ENCODE measurements around the gene CIITA.

The CIITA gene

GRCh38 chr16:10983159-10983558 is 106.2 kb downstream of the CIITA start:
- Histone ChIP-seq H3K4me2 (no peak overlapping the region), H3K36me3 (ENCODE audit: insufficient read depth) (no peaks in the 10 kb centered on the region)

GRCh38 chr16:10984509-10984908 is 107.5 kb downstream of the CIITA start:
- Histone ChIP-seq H3K4me1 (ENCODE audit: low read depth, poor library complexity, severe bottlenecking) (peaks cover 10% of the 10 kb centered on the region), H3K79me2 (ENCODE audit: insufficient read depth, low read depth) (no peaks in the 10 kb centered on the region), H3K36me3 (ENCODE audit: insufficient read depth) (no peaks in the 10 kb centered on the region; the same call in 1 of the 2 replicates), H3K27me3 (ENCODE audit: insufficient read depth, low read depth) (no peaks in the 10 kb centered on the region), H4K20me1 (ENCODE audit: insufficient read depth) (no peaks in the 10 kb centered on the region), H2AFZ (ENCODE audit: low read depth) (no peak overlapping the region), H3K4me2 (no peak overlapping the region), H3K27ac (no peak overlapping the region), H3K4me3 (IDR thresholded peaks at IDR 0.05; ENCODE audit: insufficient read depth, low read depth, low read length) (no peak overlapping the region), H3K9ac (no peak overlapping the region)
- TF ChIP-seq, protein P1, sequence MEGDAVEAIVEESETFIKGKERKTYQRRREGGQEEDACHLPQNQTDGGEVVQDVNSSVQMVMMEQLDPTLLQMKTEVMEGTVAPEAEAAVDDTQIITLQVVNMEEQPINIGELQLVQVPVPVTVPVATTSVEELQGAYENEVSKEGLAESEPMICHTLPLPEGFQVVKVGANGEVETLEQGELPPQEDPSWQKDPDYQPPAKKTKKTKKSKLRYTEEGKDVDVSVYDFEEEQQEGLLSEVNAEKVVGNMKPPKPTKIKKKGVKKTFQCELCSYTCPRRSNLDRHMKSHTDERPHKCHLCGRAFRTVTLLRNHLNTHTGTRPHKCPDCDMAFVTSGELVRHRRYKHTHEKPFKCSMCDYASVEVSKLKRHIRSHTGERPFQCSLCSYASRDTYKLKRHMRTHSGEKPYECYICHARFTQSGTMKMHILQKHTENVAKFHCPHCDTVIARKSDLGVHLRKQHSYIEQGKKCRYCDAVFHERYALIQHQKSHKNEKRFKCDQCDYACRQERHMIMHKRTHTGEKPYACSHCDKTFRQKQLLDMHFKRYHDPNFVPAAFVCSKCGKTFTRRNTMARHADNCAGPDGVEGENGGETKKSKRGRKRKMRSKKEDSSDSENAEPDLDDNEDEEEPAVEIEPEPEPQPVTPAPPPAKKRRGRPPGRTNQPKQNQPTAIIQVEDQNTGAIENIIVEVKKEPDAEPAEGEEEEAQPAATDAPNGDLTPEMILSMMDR (conservative IDR thresholded peaks at IDR 0.05; ENCODE audit: low read depth, low read length), result no peak

More at GRCh38 chr16:10983159-10983558, 106.2 kb downstream of the CIITA start:
- Histone ChIP-seq H3K27ac (no peak overlapping the region), H3K4me1 (ENCODE audit: low read depth, poor library complexity, severe bottlenecking) (peaks cover 10% of the 10 kb centered on the region), H3K79me2 (ENCODE audit: insufficient read depth, low read depth) (no peaks in the 10 kb centered on the region), H3K27me3 (ENCODE audit: insufficient read depth, low read depth) (no peaks in the 10 kb centered on the region), H3K4me3 (IDR thresholded peaks at IDR 0.05; ENCODE audit: insufficient read depth, low read depth, low read length) (no peak overlapping the region), H3K9ac (no peak overlapping the region), H2AFZ (ENCODE audit: low read depth) (no peak overlapping the region), H4K20me1 (ENCODE audit: insufficient read depth) (no peaks in the 10 kb centered on the region)
- TF ChIP-seq, protein P1 (conservative IDR thresholded peaks at IDR 0.05; ENCODE audit: low read depth, low read length), result no peak

All from KMS-11 (cell line).